ENCODE data around the gene KRTAP5-5. TPM values are rescaled to one million over a fixed set of nuclear protein-coding genes. Genes with fewer than 3 reads are reported as not detected.

KRTAP5-5 gene
- total RNA-seq, 1 experiment from 2014 or later = not detected

DNA sequence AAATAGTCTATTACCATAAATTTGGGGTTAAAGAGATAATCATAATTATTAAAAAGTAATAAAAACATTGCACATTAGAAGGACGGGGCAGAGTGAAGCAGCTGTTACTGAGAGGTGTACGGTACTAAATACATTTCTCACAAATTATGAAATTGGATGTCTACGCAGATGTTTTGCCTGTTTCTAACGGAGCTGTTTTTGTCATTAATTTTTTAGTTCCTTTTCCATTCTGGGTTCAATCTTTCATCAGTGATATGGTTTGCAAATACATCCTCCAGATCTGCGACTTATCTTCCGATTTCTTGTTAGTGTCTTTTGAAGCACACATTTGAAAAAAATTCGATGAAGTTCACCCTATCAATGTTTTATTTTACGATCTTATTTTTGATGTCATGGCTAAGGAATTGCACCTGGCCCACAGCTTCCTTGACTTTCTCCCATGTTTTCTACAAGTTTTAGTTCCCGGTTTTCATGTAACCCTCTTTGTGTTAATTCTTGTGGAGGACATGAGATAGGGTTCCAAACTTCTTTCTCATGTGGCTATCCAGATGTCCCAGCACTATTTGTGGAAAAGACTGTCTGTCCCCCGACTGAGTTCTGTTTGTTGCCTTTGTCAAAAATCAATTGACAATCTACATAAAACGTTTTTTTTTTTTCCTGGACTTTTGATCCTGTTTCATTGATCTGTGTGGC, 46.1 kb downstream of the KRTAP5-5 start:
- ChIA-PET CTCF (interaction anchor here (0.5 to 0.7 kb wide), 2 partner anchors 81 to 132 kb away, joined by 3 to 5 read pairs; no protein-coding TSS in a partner anchor), POLR2A (interaction anchor here (0.7 kb wide), 1 partner anchor 346 kb away, joined by 6 read pairs; no protein-coding TSS in a partner anchor)
- no TSS peak for BruUV-seq (replicated peaks)
- Histone ChIP-seq H3K27me3 (ENCODE audit: control insufficient read depth, insufficient read depth, low read length) (no peaks in the 10 kb centered on the region; the same call in 1 of the 2 replicates), H3K4me3 (ENCODE audit: low read depth in 2 of 2, low read length in 2 of 2) (no peak overlapping the region), H3K27ac (ENCODE audit: low read length) (no peak overlapping the region), H3K36me3 (ENCODE audit: control insufficient read depth, insufficient read depth, low read length) (no peaks in the 10 kb centered on the region), H3K9me3 (ENCODE audit: control insufficient read depth, insufficient read depth, low read depth, low read length) (no peaks in the 10 kb centered on the region; the same call in 1 of the 2 replicates), H3K4me1 (ENCODE audit: control insufficient read depth, insufficient read depth, low read length) (no peaks in the 10 kb centered on the region)
- in situ Hi-C loops (cut with HindIII; ENCODE audit: low pct_unique_long_range_greater_than_20kb, low sequenced_read_pairs) = no loop called here
- ATAC-seq (no peak), DNase-seq (ENCODE audit: low read depth, low spot score) (no peak)
- no peak for TF ChIP-seq POLR2AphosphoS5 (IDR thresholded peaks at IDR 0.05; ENCODE audit: low read depth, low read length)
- TF ChIP-seq, protein P1, sequence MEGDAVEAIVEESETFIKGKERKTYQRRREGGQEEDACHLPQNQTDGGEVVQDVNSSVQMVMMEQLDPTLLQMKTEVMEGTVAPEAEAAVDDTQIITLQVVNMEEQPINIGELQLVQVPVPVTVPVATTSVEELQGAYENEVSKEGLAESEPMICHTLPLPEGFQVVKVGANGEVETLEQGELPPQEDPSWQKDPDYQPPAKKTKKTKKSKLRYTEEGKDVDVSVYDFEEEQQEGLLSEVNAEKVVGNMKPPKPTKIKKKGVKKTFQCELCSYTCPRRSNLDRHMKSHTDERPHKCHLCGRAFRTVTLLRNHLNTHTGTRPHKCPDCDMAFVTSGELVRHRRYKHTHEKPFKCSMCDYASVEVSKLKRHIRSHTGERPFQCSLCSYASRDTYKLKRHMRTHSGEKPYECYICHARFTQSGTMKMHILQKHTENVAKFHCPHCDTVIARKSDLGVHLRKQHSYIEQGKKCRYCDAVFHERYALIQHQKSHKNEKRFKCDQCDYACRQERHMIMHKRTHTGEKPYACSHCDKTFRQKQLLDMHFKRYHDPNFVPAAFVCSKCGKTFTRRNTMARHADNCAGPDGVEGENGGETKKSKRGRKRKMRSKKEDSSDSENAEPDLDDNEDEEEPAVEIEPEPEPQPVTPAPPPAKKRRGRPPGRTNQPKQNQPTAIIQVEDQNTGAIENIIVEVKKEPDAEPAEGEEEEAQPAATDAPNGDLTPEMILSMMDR (IDR thresholded peaks at IDR 0.05) = no peak
- no peak for TF ChIP-seq SIN3A (IDR thresholded peaks at IDR 0.05; ENCODE audit: borderline replicate concordance, insufficient read depth, low read depth, low read length)
- TF ChIP-seq, protein P2, sequence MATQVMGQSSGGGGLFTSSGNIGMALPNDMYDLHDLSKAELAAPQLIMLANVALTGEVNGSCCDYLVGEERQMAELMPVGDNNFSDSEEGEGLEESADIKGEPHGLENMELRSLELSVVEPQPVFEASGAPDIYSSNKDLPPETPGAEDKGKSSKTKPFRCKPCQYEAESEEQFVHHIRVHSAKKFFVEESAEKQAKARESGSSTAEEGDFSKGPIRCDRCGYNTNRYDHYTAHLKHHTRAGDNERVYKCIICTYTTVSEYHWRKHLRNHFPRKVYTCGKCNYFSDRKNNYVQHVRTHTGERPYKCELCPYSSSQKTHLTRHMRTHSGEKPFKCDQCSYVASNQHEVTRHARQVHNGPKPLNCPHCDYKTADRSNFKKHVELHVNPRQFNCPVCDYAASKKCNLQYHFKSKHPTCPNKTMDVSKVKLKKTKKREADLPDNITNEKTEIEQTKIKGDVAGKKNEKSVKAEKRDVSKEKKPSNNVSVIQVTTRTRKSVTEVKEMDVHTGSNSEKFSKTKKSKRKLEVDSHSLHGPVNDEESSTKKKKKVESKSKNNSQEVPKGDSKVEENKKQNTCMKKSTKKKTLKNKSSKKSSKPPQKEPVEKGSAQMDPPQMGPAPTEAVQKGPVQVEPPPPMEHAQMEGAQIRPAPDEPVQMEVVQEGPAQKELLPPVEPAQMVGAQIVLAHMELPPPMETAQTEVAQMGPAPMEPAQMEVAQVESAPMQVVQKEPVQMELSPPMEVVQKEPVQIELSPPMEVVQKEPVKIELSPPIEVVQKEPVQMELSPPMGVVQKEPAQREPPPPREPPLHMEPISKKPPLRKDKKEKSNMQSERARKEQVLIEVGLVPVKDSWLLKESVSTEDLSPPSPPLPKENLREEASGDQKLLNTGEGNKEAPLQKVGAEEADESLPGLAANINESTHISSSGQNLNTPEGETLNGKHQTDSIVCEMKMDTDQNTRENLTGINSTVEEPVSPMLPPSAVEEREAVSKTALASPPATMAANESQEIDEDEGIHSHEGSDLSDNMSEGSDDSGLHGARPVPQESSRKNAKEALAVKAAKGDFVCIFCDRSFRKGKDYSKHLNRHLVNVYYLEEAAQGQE (IDR thresholded peaks at IDR 0.05; ENCODE audit: insufficient read depth in 1 of 2, low read depth in 2 of 2, low read length in 1 of 2) = no peak
- TF ChIP-seq TCF7L2 (IDR thresholded peaks at IDR 0.05; ENCODE audit: low read depth, low read length) = no peak
- intact Hi-C loops (cut with micrococcal nuclease; ENCODE audit: unreplicated experiment) = no loop called here

DNA sequence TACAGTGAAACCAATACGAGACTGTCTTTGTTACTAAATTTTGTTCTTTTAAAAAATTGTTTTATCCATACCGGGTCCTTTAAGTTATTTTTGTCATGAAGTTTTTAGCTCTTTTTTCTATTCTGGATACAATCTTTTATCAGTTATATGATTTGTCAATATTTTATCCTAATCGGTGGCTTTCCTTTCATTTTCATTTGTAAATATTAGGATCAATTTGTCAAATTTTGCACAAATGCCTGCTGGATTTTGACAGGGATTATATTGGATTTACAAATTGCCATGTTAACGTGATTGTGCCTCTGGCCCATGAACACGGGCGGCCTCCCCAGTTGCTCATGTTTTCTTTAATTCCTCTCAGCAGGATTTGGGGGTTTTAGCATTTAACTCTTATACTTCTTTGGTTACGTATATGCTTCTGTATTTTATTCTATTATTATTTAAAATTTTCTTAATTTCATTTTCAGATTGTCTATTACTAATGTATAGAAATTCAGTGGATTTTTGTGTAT, 46.7 kb downstream of the KRTAP5-5 start:
- Histone ChIP-seq H3K4me3 (ENCODE audit: low read depth in 2 of 2, low read length in 2 of 2) (no peak overlapping the region), H3K4me1 (ENCODE audit: control insufficient read depth, insufficient read depth, low read length) (no peaks in the 10 kb centered on the region), H3K9me3 (ENCODE audit: control insufficient read depth, insufficient read depth, low read depth, low read length) (no peaks in the 10 kb centered on the region; the same call in 1 of the 2 replicates), H3K27me3 (ENCODE audit: control insufficient read depth, insufficient read depth, low read length) (no peaks in the 10 kb centered on the region; the same call in 1 of the 2 replicates), H3K27ac (ENCODE audit: low read length) (no peak overlapping the region), H3K36me3 (ENCODE audit: control insufficient read depth, insufficient read depth, low read length) (no peaks in the 10 kb centered on the region)
- POLR2A ChIA-PET = interaction anchor here (0.7 kb wide), 1 partner anchor 346 kb away, joined by 6 read pairs; no protein-coding TSS in a partner anchor
- intact Hi-C loops (cut with micrococcal nuclease; ENCODE audit: unreplicated experiment) (no loop called here), in situ Hi-C loops (cut with HindIII; ENCODE audit: low pct_unique_long_range_greater_than_20kb, low sequenced_read_pairs) (no loop called here)
- BruUV-seq (replicated peaks) = no TSS peak
- no peak for DNase-seq (ENCODE audit: low read depth, low spot score)
- CTCF ChIA-PET = interaction anchor here (0.6 to 4.4 kb wide), 3 partner anchors 24 to 157 kb away, joined by 3 to 16 read pairs (median 6); no protein-coding TSS in a partner anchor
- ATAC-seq = no peak
- TF ChIP-seq, protein P2 (IDR thresholded peaks at IDR 0.05; ENCODE audit: insufficient read depth in 1 of 2, low read depth in 2 of 2, low read length in 1 of 2) = no peak
- TF ChIP-seq POLR2AphosphoS5 (IDR thresholded peaks at IDR 0.05; ENCODE audit: low read depth, low read length) (no peak), TCF7L2 (IDR thresholded peaks at IDR 0.05; ENCODE audit: low read depth, low read length) (no peak), SIN3A (IDR thresholded peaks at IDR 0.05; ENCODE audit: borderline replicate concordance, insufficient read depth, low read depth, low read length) (no peak)
- TF ChIP-seq, protein P1 (IDR thresholded peaks at IDR 0.05) = no peak

Data from Panc1 (cell line).